Pancreas (tissue), 10 donors: ENCODE measurements around the gene MAP2K2. TPM values are rescaled to one million over a fixed set of nuclear protein-coding genes. Genes with fewer than 3 reads are reported as not detected.
A peak's percentile ranks its signal among the peaks of the same experiment; 100 is the strongest.
"Not testable (repeated sequence)": the region's sequence is repeated elsewhere in the genome, so short reads cannot be mapped to it uniquely, and the experiment has no call there.

ENCODE experiments used
- ATAC-seq, 4 donors: fragments of 200-7000 bp; cut with Tn5 transposase; one replicate each; pipeline versions ENCODE4 v1.8.0 to v1.9.1; 2020; ENCODE audit warnings: mild to moderate bottlenecking in 4 of 4, moderate library complexity in 4 of 4
- DNase-seq, 6 donors: peaks; one replicate each; pipeline ENCODE4 v3.0.0-alpha.2; 2020
- FAIRE-seq: peaks from 2 replicates; lab custom pipeline; 2012; peaks lifted over from hg19 to GRCh38; lab: Jason Lieb, UNC
- H3K27ac ChIP-seq, 4 donors: fragments of 200-600 bp; sonication (generic); 1 replicate in 3 of 4; 2 replicates in 1 of 4; pipeline versions ENCODE4 v1.5.0 to v1.8.0; 2020
- H3K27me3 ChIP-seq, 4 donors: fragments of 200-600 bp; one replicate each; pipeline ENCODE4 v1.8.0; 2021
- H3K36me3 ChIP-seq, 3 donors: fragments of 200-600 bp; sonication (generic) in 1 of 3; one replicate each; pipeline versions ENCODE4 v1.5.0 to v1.8.0; 2020 to 2021
- H3K4me1 ChIP-seq, 3 donors: fragments of 200-600 bp; one replicate each; pipeline ENCODE4 v1.8.0; 2021
- H3K4me3 ChIP-seq, 4 donors: fragments of 200-600 bp; sonication (generic) in 2 of 4; one replicate each; pipeline versions ENCODE4 v1.5.0 to v1.8.0; 2020 to 2021
- H3K9me3 ChIP-seq, 4 donors: fragments of 200-600 bp; one replicate each; pipeline ENCODE4 v1.8.0; 2021
- CTCF ChIP-seq, 4 donors: fragments of 200-600 bp; sonication (generic) in 3 of 4; IDR thresholded peaks; one replicate each; pipeline versions ENCODE4 v1.5.0 to v1.8.0; 2021; ENCODE audit warnings: antibody characterized with exemption in 4 of 4
- WGBS, 2 donors: extraction: QIAGEN DNeasy Blood & Tissue Kit; methylation state at CpG; one replicate each; pipeline ENCODE4 v1.1.7; 2013; 5-methylcytosine and 5-hydroxymethylcytosine counted together
- intact Hi-C, 3 donors: fragments of 100-400 bp; cut with DNase I; formaldehyde crosslinking; loops; one replicate each; pipeline versions ENCODE4 v1.11.1 to v1.14.2; 2022
- polyA plus RNA-seq, 2 donors: library from polyadenylated mRNA; stranded (reverse); fragments of 200-250 nt; gene quantifications; one replicate each; pipeline ENCODE4 v1.2.3, GENCODE V29; 2013
- total RNA-seq, 6 donors: library from RNA; stranded (reverse); fragmentation: NEBNext Ultra II Directional in 4 of 6; extraction: Animal tissue kit (Norgen Biotek cat#: 25700) in 4 of 6; gene quantifications; one replicate each; pipeline versions ENCODE4 v1.2.1 to v1.2.4, GENCODE V29; 2021 to 2023
- donor health status: healthy with polysubstance abuse.
- donor health status: DM: no; HTN: no; CAD: no; lungs with moderate emphysema.
- donor health status: DM: no; HTN: no; CAD: no.
- donor health status: control.
- donor health status: control.
- donor health status: Bipolar disorder and iron deficiency.
- donor health status: DM: yes; HTN: yes; CAD: no.
- donor health status: DM: no; HTN: no; CAD: no.
- donor health status: DM: no; HTN: no; CAD: no.
- donor health status: DM: yes; HTN: yes; CAD: no.

Gene MAP2K2
- total and polyA plus RNA-seq, 8 donors, result 52.4 to 183 (median 74.2) TPM

DNA sequence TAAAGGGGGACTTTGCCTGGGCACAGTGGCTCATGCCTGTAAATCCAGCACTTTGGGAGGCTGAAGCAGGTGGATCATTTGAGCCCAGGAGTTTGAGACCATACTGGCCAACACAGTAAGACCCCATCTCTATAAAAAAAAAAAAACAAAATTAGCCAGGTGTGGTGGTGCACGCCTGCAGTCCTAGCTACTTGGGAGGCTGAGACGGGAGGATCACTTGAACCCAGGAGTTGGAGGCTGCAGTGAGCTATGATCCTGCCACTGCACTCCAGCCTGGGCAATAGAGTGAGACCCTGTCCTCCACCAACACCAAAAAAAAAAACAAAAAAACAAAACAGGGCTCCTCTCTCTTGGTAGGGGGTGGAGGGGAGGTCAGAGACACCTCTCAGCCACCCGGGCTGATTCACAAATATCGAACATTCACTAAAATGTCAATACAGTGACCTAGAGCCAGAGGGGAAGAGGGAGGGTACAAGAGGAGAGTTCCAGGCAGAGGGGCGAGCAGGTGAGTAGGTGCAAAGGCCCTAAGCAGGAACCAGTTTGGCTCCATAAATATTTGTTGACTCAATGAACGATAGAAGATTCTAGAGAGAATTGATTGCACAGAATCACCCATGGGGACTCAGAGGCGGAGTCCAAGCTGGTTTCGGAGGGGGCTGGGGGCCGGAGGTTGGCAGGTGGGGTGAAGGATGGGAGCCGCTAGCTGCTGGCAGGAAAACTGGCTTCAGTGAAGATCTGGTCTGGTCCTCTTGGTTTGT lies 28.5 kb upstream of the MAP2K2 start:
- H3K27ac ChIP-seq, result no peak overlapping the region
- no peak for TF ChIP-seq CTCF (IDR thresholded peaks at IDR 0.05)
- H3K4me1 ChIP-seq, result no peaks in the 10 kb centered on the region
- DNase-seq (no peak), FAIRE-seq (no peak), ATAC-seq (no peak)
- no peak overlapping the region for H3K4me3 ChIP-seq
- no peaks in the 10 kb centered on the region for H3K9me3 ChIP-seq
- intact Hi-C loops, result no loop called here
- no peaks in the 10 kb centered on the region for H3K27me3 ChIP-seq
- no peaks in the 10 kb centered on the region for H3K36me3 ChIP-seq
- WGBS, 2 donors, result 63 to 71% methylated on average over 10 of the region's 10 CpGs

DNA sequence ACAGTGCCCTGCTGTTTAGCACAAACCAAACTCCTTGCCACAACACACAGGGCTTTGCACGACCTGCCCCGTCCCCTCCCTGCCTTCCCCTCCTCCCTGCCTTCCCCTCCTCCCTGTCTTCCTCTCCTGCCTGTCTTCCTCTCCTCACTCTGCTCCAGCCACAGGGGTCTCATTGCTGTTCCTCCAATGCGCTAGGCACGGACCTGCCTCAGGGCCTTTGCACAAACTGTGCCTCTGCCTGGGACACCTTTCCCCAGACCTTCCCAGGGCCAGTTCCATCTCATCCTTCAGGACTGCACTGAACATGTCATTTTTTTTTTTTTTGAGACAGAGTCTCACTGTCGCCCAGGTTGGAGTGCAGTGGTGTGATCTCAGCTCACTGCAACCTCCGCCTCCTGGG lies 27.7 kb upstream of the MAP2K2 start:
- Histone ChIP-seq H3K27me3 (no peaks in the 10 kb centered on the region), H3K4me1 (no peaks in the 10 kb centered on the region), H3K27ac (no peak overlapping the region), H3K4me3 (no peak overlapping the region), H3K9me3 (no peaks in the 10 kb centered on the region), H3K36me3 (no peaks in the 10 kb centered on the region)
- no peak for ATAC-seq
- intact Hi-C loops, result no loop called here
- no peak for TF ChIP-seq CTCF (IDR thresholded peaks at IDR 0.05)
- no peak for FAIRE-seq
- 78 to 91% methylated on average over 6 of the region's 6 CpGs for WGBS, 2 donors
- DNase-seq, result no peak

GRCh38 chr19:4149518-4150288 lies 25.8 kb upstream of the MAP2K2 start:
- WGBS, 2 donors, result 21 to 22% methylated on average over 17 of the region's 17 CpGs
- TF ChIP-seq CTCF (IDR thresholded peaks at IDR 0.05), result no peak
- FAIRE-seq (no peak), ATAC-seq (peak; percentile 10 to 60 (median 46)), DNase-seq (peak in 1 of 6 donors; percentile 37)
- no peaks in the 10 kb centered on the region for H3K36me3 ChIP-seq
- no peaks in the 10 kb centered on the region for H3K9me3 ChIP-seq
- no peaks in the 10 kb centered on the region for H3K27me3 ChIP-seq
- intact Hi-C loops, result no loop called here
- H3K27ac ChIP-seq, result no peak overlapping the region
- H3K4me3 ChIP-seq, result no peak overlapping the region
- no peaks in the 10 kb centered on the region for H3K4me1 ChIP-seq

GRCh38 chr19:4144666-4145249 lies 20.8 kb upstream of the MAP2K2 start:
- DNase-seq, result no peak
- H3K27ac ChIP-seq, result no peak overlapping the region
- no peak for ATAC-seq
- intact Hi-C loops, result no loop called here
- H3K4me3 ChIP-seq, result no peak overlapping the region
- no peaks in the 10 kb centered on the region for H3K36me3 ChIP-seq
- no peaks in the 10 kb centered on the region for H3K27me3 ChIP-seq
- no peak for FAIRE-seq
- H3K4me1 ChIP-seq, result no peaks in the 10 kb centered on the region
- 41 to 42% methylated on average over 7 of the region's 7 CpGs for WGBS, 2 donors
- no peak for TF ChIP-seq CTCF (IDR thresholded peaks at IDR 0.05)
- no peaks in the 10 kb centered on the region for H3K9me3 ChIP-seq

GRCh38 chr19:4142916-4143315 lies 19.0 kb upstream of the MAP2K2 start:
- WGBS, 2 donors, result 76 to 81% methylated on average over 1 of the region's 1 CpG
- H3K4me3 ChIP-seq, FAIRE-seq, ATAC-seq, intact Hi-C loops, H3K9me3 ChIP-seq, H3K36me3 ChIP-seq, H3K4me1 ChIP-seq, H3K27ac ChIP-seq, H3K27me3 ChIP-seq, DNase-seq: not testable (repeated sequence)
